SH-SY5Y (cell line): ENCODE data around the gene NSG2.

Source experiments
- GATA2 ChIP-seq: IDR thresholded peaks from 2 replicates; pipeline ENCODE4 v1.6.1; 2011; ENCODE audit warnings: mild to moderate bottlenecking, low read depth, low read length
- GATA3 ChIP-seq: IDR thresholded peaks from 2 replicates; pipeline ENCODE4 v1.6.1; 2011; ENCODE audit warnings: low read depth, mild to moderate bottlenecking, low read length, moderate library complexity

DNA sequence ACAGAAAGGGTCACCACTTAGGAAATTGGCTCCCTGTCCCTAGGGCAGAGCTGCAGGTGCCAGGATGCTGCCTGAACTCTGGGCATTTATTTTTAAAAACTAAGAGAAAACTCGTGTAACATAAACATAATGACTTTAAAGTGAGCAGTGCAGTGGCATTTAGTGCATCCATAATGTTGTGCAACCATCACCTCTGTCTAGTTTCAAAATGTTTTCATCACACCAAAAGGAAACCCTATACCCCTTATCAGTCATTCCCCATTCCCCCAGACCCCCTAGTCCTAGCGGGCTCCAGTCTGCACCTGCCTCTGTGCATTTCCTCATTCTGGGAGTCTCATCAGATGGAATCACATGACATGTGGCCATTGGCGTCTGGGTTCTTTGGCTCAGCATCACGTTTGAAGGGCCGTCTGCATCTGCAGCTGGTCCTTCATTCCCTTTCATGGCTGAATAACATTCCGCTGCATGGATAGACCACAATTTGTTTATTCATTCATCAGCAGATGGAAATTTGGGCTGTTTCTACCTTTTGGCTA is 55.8 kb downstream of the NSG2 start:
- TF ChIP-seq GATA2 (no peak), GATA3 (no peak)
